Measurements from ENCODE around the gene FNBP1L. TPM values are rescaled to one million over a fixed set of nuclear protein-coding genes. Genes with fewer than 3 reads are reported as not detected.

The FNBP1L gene
- total and polyA plus RNA-seq, 9 of the 15 experiments (the other 6 are each of a cell fraction or from before 2014, with no cell fraction given) = 1.4 to 6.9 (median 5.9) TPM

DNA sequence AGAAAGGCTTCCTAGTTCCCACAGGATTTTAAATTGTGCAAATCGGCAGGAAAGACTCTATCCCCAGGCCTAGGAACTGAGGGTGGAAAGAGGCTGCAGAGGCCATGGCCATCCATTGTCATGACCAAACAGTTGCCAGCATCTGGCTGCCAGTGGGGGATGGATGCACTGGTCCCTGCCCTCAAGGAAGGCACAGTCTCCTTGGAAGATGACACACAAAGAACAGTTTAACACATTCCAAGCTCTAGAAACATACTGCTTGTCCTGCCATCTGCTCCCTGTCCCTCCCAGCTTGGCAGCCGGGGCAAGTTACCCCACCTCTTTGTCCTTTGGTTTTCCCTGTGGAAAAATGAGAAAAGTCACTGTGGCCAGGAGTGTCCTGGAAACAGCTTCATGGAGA lies 150.5 kb downstream of the FNBP1L start:
- BruUV-seq (replicated peaks) = no TSS peak
- Histone ChIP-seq H3K4me1 (replicated peaks in 1 of 2; ENCODE audit: control insufficient read depth in 2 of 2, insufficient read depth in 2 of 2, low read length in 2 of 2) (no peaks in the 10 kb centered on the region), H4K20me1 (replicated peaks; ENCODE audit: control insufficient read depth, insufficient read depth, low read length) (no peaks in the 10 kb centered on the region), H3K36me3 (ENCODE audit: control insufficient read depth, insufficient read depth, low read length) (no peaks in the 10 kb centered on the region), H3K4me3 (no peak overlapping the region), H3K9ac (ENCODE audit: insufficient read depth in 1 of 2, low read depth in 2 of 2, low read length in 2 of 2) (no peak overlapping the region), H3K9me3 (replicated peaks; ENCODE audit: control insufficient read depth, insufficient read depth, low read depth, low read length) (no peaks in the 10 kb centered on the region), H3K27ac (ENCODE audit: extremely low read depth, low read depth, low read length) (no peak overlapping the region), H3K79me2 (ENCODE audit: control insufficient read depth, insufficient read depth, low read length) (no peaks in the 10 kb centered on the region), H3K4me2 (ENCODE audit: insufficient read depth, low read length) (no peak overlapping the region), H3K9me1 (ENCODE audit: control insufficient read depth, insufficient read depth, low read length) (no peaks in the 10 kb centered on the region), H2AFZ (ENCODE audit: low read depth, low read length) (no peak overlapping the region), H3K27me3 (ENCODE audit: control insufficient read depth in 2 of 2, insufficient read depth in 2 of 2, low read length in 2 of 2) (peaks cover 33 to 55% of the 10 kb centered on the region in 2 experiments)
- 5% methylated on average over 2 of the region's 2 CpGs for WGBS (ENCODE audit: insufficient coverage, low coverage, missing lambda C conversion rate)
- intact Hi-C loops (cut with micrococcal nuclease) = no loop called here
- TF ChIP-seq SMARCA5 (IDR thresholded peaks at IDR 0.05) (no peak), NFRKB (IDR thresholded peaks at IDR 0.05; ENCODE audit: low read depth) (no peak), UBTF (IDR thresholded peaks at IDR 0.05; ENCODE audit: borderline replicate concordance in 1 of 2, low read depth in 2 of 2, low read length in 2 of 2) (no peak), GTF2A2 (tag; IDR thresholded peaks at IDR 0.05) (no peak), MTA3 (IDR thresholded peaks at IDR 0.05; ENCODE audit: borderline replicate concordance) (no peak)
- TF ChIP-seq, protein P1, sequence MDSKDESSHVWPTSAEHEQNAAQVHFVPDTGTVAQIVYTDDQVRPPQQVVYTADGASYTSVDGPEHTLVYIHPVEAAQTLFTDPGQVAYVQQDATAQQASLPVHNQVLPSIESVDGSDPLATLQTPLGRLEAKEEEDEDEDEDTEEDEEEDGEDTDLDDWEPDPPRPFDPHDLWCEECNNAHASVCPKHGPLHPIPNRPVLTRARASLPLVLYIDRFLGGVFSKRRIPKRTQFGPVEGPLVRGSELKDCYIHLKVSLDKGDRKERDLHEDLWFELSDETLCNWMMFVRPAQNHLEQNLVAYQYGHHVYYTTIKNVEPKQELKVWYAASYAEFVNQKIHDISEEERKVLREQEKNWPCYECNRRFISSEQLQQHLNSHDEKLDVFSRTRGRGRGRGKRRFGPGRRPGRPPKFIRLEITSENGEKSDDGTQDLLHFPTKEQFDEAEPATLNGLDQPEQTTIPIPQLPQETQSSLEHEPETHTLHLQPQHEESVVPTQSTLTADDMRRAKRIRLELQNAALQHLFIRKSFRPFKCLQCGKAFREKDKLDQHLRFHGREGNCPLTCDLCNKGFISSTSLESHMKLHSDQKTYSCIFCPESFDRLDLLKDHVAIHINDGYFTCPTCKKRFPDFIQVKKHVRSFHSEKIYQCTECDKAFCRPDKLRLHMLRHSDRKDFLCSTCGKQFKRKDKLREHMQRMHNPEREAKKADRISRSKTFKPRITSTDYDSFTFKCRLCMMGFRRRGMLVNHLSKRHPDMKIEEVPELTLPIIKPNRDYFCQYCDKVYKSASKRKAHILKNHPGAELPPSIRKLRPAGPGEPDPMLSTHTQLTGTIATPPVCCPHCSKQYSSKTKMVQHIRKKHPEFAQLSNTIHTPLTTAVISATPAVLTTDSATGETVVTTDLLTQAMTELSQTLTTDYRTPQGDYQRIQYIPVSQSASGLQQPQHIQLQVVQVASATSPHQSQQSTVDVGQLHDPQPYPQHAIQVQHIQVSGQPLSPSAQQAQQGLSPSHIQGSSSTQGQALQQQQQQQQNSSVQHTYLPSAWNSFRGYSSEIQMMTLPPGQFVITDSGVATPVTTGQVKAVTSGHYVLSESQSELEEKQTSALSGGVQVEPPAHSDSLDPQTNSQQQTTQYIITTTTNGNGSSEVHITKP (IDR thresholded peaks at IDR 0.05; ENCODE audit: partially characterized antibody) = no peak
- TF ChIP-seq, protein P2, sequence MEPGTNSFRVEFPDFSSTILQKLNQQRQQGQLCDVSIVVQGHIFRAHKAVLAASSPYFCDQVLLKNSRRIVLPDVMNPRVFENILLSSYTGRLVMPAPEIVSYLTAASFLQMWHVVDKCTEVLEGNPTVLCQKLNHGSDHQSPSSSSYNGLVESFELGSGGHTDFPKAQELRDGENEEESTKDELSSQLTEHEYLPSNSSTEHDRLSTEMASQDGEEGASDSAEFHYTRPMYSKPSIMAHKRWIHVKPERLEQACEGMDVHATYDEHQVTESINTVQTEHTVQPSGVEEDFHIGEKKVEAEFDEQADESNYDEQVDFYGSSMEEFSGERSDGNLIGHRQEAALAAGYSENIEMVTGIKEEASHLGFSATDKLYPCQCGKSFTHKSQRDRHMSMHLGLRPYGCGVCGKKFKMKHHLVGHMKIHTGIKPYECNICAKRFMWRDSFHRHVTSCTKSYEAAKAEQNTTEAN (CRISPR knock-in tag; IDR thresholded peaks at IDR 0.05) = no peak
- FAIRE-seq (no peak), DNase-seq (ENCODE audit: extremely low read depth in 1 of 4, low spot score in 3 of 4) (no peak), ATAC-seq (no peak)
- ChIA-PET CTCF (ENCODE audit: low intra/inter-chr PET ratio) (no interaction called here), POLR2A (interaction anchor here (1.2 to 1.3 kb wide), 3 partner anchors 18 to 22 kb away, joined by 3 to 4 read pairs (median 3); no protein-coding TSS in a partner anchor)
- in situ Hi-C loops (cut with MboI) = no loop called here
